Lower leg skin (tissue), 3 donors: ENCODE data around the gene SMPDL3B.

ENCODE experiments used
- CTCF ChIP-seq, 3 donors: fragments of 450-650 bp; IDR thresholded peaks; one replicate each; pipeline ENCODE4 v1.5.1; 2016; ENCODE audit warnings: antibody characterized with exemption in 3 of 3, mild to moderate bottlenecking in 3 of 3, moderate library complexity in 2 of 3
- POLR2A ChIP-seq, 2 donors: fragments of 450-650 bp; IDR thresholded peaks; one replicate each; pipeline ENCODE4 v1.6.1; 2016 to 2017; ENCODE audit warnings: antibody characterized with exemption in 2 of 2, mild to moderate bottlenecking in 1 of 2, moderate library complexity in 1 of 2

GRCh38 chr1:27967884-27968466, 33.2 kb downstream of the SMPDL3B start:
- TF ChIP-seq CTCF (IDR thresholded peaks at IDR 0.05) (no peak), POLR2A (IDR thresholded peaks at IDR 0.05) (no peak)
